K562 (cell line): ENCODE results near the gene NFKB2. TPM values are rescaled to one million over a fixed set of nuclear protein-coding genes. Genes with fewer than 3 reads are reported as not detected.

Source experiments
- ATAC-seq: fragments of 200-7000 bp; cut with Tn5 transposase; 3 replicates; pipeline ENCODE4 v1.9.1; 2020; ENCODE audit warnings: moderate library complexity
- BruUV-seq: library from RNA; stranded (reverse); fragments of 400-500 nt; replicated peaks from 2 replicates; lab custom pipeline; 2021; lab: Mats Ljungman, UMichigan
- CTCF ChIA-PET: fragments of 300-600 bp; formaldehyde crosslinking; extraction: SDS; loops from one replicate; lab custom pipeline; 2021; ENCODE audit warnings: low intra/inter-chr PET ratio; lab: Yijun Ruan, JAX
- POLR2A ChIA-PET: fragments of 300-600, 350-650 bp; sonication (Branson Sonifier 250); formaldehyde crosslinking; extraction: SDS; loops from one replicate; lab custom pipeline; 2021; ENCODE audit warnings: antibody characterized with exemption, inconsistent platforms; lab: Yijun Ruan, JAX
- DNase-seq, 4 experiments: peaks; one replicate each; pipeline versions ENCODE4 v3.0.0 to v3.0.0-alpha.2; 2011 to 2018; ENCODE audit warnings: low spot score in 3 of 4, mixed read lengths in 3 of 4; ENCODE audit errors: extremely low read depth in 1 of 4
- FAIRE-seq: peaks from 2 replicates; lab custom pipeline; 2011; peaks lifted over from hg19 to GRCh38; lab: Jason Lieb, UNC
- H2AFZ ChIP-seq: 2 replicates; pipeline ENCODE4 v1.6.0; 2011; ENCODE audit warnings: low read depth, low read length, control low read depth, inconsistent platforms
- H3K27ac ChIP-seq: fragments of 200-600 bp; 3 replicates; pipeline ENCODE4 v1.8.0; 2011; ENCODE audit warnings: low read depth, mild to moderate bottlenecking, control low read depth, inconsistent platforms, low read length, moderate library complexity, mixed read lengths; ENCODE audit errors: extremely low read depth
- H3K27me3 ChIP-seq, 2 experiments: fragments of 300-600 bp in 1 of 2; 2 replicates in 1 of 2; 3 replicates in 1 of 2; pipeline versions ENCODE4 v1.6.0 to v1.8.0; 2011; ENCODE audit warnings: inconsistent platforms in 2 of 2, low read length in 2 of 2, mild to moderate bottlenecking in 1 of 2, mixed read lengths in 1 of 2, moderate library complexity in 1 of 2; ENCODE audit not compliant: control insufficient read depth in 2 of 2, insufficient read depth in 2 of 2
- H3K36me3 ChIP-seq: fragments of 300-600 bp; 3 replicates; pipeline ENCODE4 v1.8.0; 2011; ENCODE audit warnings: mild to moderate bottlenecking, low read length, inconsistent platforms; ENCODE audit not compliant: control insufficient read depth, insufficient read depth
- H3K4me1 ChIP-seq, 2 experiments: fragments of 200-600 bp in 1 of 2; replicated peaks in 1 of 2; 2 replicates in 1 of 2; 3 replicates in 1 of 2; pipeline versions ENCODE4 v1.5.1 to v1.8.0; 2011; ENCODE audit warnings: inconsistent platforms in 2 of 2, low read length in 2 of 2, mild to moderate bottlenecking in 1 of 2, mixed read lengths in 1 of 2, moderate library complexity in 1 of 2; ENCODE audit not compliant: control insufficient read depth in 2 of 2, insufficient read depth in 2 of 2
- H3K4me2 ChIP-seq: 2 replicates; pipeline ENCODE4 v1.6.1; 2011; ENCODE audit warnings: low read length, control low read depth, inconsistent platforms, mixed read lengths; ENCODE audit not compliant: insufficient read depth
- H3K4me3 ChIP-seq: fragments of 200-600 bp; sonication (generic), shearing (Covaris generic); 2 replicates; pipeline ENCODE4 v1.5.1; 2016; ENCODE audit warnings: control low read depth, inconsistent platforms
- H3K79me2 ChIP-seq: fragments of 200-600 bp; 3 replicates; pipeline ENCODE4 v1.8.0; 2011; ENCODE audit warnings: low read length, inconsistent platforms; ENCODE audit not compliant: control insufficient read depth, insufficient read depth
- H3K9ac ChIP-seq, 2 experiments: 2 replicates each; pipeline versions ENCODE4 v1.6.0 to v1.6.1; 2011; ENCODE audit warnings: low read depth in 2 of 2, low read length in 2 of 2, control low read depth in 1 of 2, inconsistent platforms in 1 of 2, mild to moderate bottlenecking in 1 of 2, mixed read lengths in 1 of 2; ENCODE audit not compliant: insufficient read depth in 1 of 2
- H3K9me1 ChIP-seq: one replicate; pipeline ENCODE4 v1.6.0; 2011; ENCODE audit warnings: inconsistent platforms, mild to moderate bottlenecking, low read length, moderate library complexity; ENCODE audit not compliant: control insufficient read depth, insufficient read depth
- H3K9me3 ChIP-seq: replicated peaks from 2 replicates; pipeline ENCODE4 v1.5.1; 2011; ENCODE audit warnings: low read depth, low read length, inconsistent platforms; ENCODE audit not compliant: control insufficient read depth, insufficient read depth
- H4K20me1 ChIP-seq: replicated peaks from 2 replicates; pipeline ENCODE4 v1.6.1; 2011; ENCODE audit warnings: low read length, inconsistent platforms, mixed read lengths; ENCODE audit not compliant: control insufficient read depth, insufficient read depth
- CBX1 ChIP-seq: sonication (generic); IDR thresholded peaks from 2 replicates; pipeline ENCODE4 v1.6.1; 2016; ENCODE audit warnings: antibody characterized with exemption, low read depth, mild to moderate bottlenecking
- CHD1 ChIP-seq: fragments of 200-600 bp; sonication (generic); IDR thresholded peaks from one replicate; pipeline ENCODE4 v1.6.1; 2012; ENCODE audit warnings: mild to moderate bottlenecking, moderate library complexity, low read length, inconsistent platforms
- CREM ChIP-seq: IDR thresholded peaks from 2 replicates; pipeline ENCODE4 v1.6.1; 2014; ENCODE audit warnings: antibody characterized with exemption, low read depth
- ETV6 ChIP-seq, 3 experiments: fragments of 150-350 bp in 1 of 3; sonication (generic) in 1 of 3; formaldehyde crosslinking in 1 of 3; IDR thresholded peaks; 2 replicates each; pipeline versions ENCODE4 v1.6.1 to v1.8.0; 2014 to 2022; ENCODE audit warnings: borderline replicate concordance in 2 of 3, low read depth in 2 of 3, antibody characterized with exemption in 1 of 3, low read length in 1 of 3, mild to moderate bottlenecking in 1 of 3, missing genetic modification reagents in 1 of 3
- KLF16 ChIP-seq: IDR thresholded peaks from 2 replicates; pipeline ENCODE4 v1.6.1; 2016; ENCODE audit warnings: antibody characterized with exemption
- PRPF4 ChIP-seq: fragments of 200-400 bp; formaldehyde crosslinking; IDR thresholded peaks from one replicate; pipeline ENCODE4 v1.6.1; 2017; ENCODE audit warnings: low read length, low read depth, mild to moderate bottlenecking; ENCODE audit not compliant: insufficient read depth, poor library complexity, severe bottlenecking
- YY1 ChIP-seq, 3 experiments: IDR thresholded peaks; 2 replicates each; pipeline ENCODE4 v1.6.1; 2011; ENCODE audit warnings: low read length in 2 of 3, mild to moderate bottlenecking in 2 of 3, moderate library complexity in 2 of 3, borderline replicate concordance in 1 of 3, control low read depth in 1 of 3, low read depth in 1 of 3; ENCODE audit not compliant: insufficient read depth in 3 of 3, insufficient replicate concordance in 2 of 3, control insufficient read depth in 1 of 3, insufficient read length in 1 of 3; ENCODE audit errors: extremely low read depth in 1 of 3
- WGBS: fragments of 100-300 bp; shearing (Covaris generic); methylation state at CpG from one replicate; pipeline ENCODE4 v1.1.6; 2016; ENCODE audit warnings: low coverage, mixed read lengths; ENCODE audit not compliant: insufficient coverage; ENCODE audit errors: missing lambda C conversion rate; 5-methylcytosine and 5-hydroxymethylcytosine counted together
- in situ Hi-C: fragments of 300-500 bp; cut with MboI; formaldehyde crosslinking; loops from 4 replicates; pipeline ENCODE4 v1.15.0; 2018; ENCODE audit warnings: inconsistent platforms, mixed read lengths
- intact Hi-C: fragments of 100-400 bp; cut with micrococcal nuclease; formaldehyde crosslinking; loops from 2 replicates; pipeline ENCODE4 v1.14.2; 2022
- polyA plus RNA-seq, 8 experiments: library from polyadenylated mRNA; depleted of rRNA in 4 of 8; stranded (reverse) in 5 of 8; unstranded in 3 of 8; fragments of >200 nt; fragmentation: Nextera tagmentation in 2 of 8; fragmentation: Illumina TruSeq in 1 of 8; extraction: Ambion mirVana in 2 of 8; extraction: Trizol in 1 of 8; gene quantifications; 2 replicates each; pipeline versions ENCODE4 v1.2.1 to v1.2.3, GENCODE V29; 2011 to 2014; ENCODE audit warnings: inconsistent platforms in 1 of 8, missing spikeins in 1 of 8
- total RNA-seq, 7 experiments: library from RNA; depleted of rRNA in 6 of 7; stranded (reverse); fragments of >200 nt in 6 of 7; fragmentation: Illumina TruSeq in 2 of 7; extraction: Trizol in 2 of 7; gene quantifications; 2 replicates each; pipeline versions ENCODE4 v1.2.1 to v1.2.3, GENCODE V29; 2011 to 2021; ENCODE audit warnings: low replicate concordance in 1 of 7
- TF ChIP-seq, protein P1 (sequence below): conservative IDR thresholded peaks from 2 replicates; pipeline ENCODE4 v1.6.1; 2011; ENCODE audit warnings: low read depth, mild to moderate bottlenecking, low read length; ENCODE audit not compliant: control insufficient read depth
- TF ChIP-seq, protein P2 (sequence below): fragments of 450-650 bp; IDR thresholded peaks from 2 replicates; pipeline ENCODE4 v1.6.1; 2014; ENCODE audit warnings: low read depth, mild to moderate bottlenecking, moderate library complexity, borderline replicate concordance
- TF ChIP-seq, protein P3 (sequence below): sonication (generic); formaldehyde crosslinking; IDR thresholded peaks from 2 replicates; pipeline ENCODE4 v1.9.0; 2022; ENCODE audit warnings: mild to moderate bottlenecking, missing genetic modification reagents
- TF ChIP-seq, protein P4 (sequence below): fragments of 450-650 bp; formaldehyde crosslinking; IDR thresholded peaks from 2 replicates; pipeline ENCODE4 v1.4.0; 2020; ENCODE audit warnings: mild to moderate bottlenecking

The NFKB2 gene
- total and polyA plus RNA-seq, 9 of the 15 experiments (the other 6 are each of a cell fraction or from before 2014, with no cell fraction given): 0.07 to 20.3 (median 7.9) TPM

DNA sequence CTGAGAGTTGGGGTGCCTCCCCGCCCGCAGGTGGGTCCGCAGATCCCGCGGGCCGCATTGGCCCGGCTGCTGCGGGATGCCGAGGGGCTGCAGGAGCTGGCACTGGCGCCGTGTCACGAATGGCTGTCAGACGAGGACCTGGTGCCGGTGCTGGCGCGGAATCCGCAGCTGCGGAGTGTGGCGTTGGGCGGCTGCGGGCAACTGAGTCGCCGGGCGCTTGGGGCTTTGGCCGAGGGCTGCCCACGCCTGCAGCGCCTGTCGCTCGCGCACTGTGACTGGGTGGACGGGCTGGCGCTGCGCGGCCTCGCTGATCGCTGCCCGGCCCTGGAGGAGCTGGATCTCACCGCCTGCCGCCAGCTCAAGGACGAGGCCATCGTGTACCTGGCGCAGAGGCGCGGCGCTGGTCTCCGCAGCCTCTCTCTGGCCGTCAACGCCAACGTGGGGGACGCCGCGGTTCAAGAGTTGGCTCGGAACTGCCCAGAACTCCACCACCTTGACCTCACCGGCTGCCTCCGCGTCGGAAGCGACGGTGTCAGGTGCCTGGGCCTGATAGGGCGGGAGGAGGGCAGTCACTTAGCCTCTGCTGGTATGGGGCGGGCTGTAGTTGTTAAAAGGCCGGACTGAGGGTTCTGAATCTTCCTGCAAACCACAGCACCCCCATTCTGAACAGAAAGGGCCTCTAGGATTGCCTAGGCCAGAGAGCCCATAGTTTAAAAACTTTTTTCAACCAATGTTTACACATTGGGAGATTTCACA is 26.4 kb downstream of the NFKB2 start (continued):
- TF ChIP-seq, protein P1, sequence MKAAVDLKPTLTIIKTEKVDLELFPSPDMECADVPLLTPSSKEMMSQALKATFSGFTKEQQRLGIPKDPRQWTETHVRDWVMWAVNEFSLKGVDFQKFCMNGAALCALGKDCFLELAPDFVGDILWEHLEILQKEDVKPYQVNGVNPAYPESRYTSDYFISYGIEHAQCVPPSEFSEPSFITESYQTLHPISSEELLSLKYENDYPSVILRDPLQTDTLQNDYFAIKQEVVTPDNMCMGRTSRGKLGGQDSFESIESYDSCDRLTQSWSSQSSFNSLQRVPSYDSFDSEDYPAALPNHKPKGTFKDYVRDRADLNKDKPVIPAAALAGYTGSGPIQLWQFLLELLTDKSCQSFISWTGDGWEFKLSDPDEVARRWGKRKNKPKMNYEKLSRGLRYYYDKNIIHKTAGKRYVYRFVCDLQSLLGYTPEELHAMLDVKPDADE: 0 out of 2 replicates have a peak, but pooled peaks have one; percentile 13

DNA sequence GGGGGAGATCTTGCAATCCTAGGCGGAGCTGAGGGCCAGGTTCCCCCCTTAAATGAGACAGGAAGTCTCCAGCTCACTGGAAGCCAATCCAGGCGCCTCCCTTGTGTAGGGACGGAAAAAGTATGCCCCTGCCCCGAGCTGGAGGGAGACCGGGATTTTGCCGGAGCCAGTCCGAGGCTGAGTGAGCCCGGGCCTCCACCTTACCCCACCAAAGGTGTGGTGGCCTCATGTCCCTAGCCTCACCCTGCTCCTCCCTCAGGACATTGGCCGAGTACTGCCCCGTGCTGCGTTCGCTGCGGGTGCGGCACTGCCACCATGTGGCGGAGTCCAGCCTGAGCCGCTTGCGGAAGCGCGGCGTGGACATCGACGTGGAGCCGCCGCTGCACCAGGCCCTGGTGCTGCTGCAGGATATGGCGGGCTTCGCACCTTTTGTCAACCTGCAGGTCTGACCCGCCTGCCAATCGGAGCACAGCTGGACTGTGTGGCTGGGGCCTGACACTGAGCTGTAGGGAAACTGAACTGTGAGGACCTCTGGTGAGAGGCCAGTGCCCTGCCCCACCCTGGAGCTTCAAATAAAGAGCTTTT is 27.1 kb downstream of the NFKB2 start:
- H3K36me3 ChIP-seq: peaks cover 17% of the 10 kb centered on the region; the same call in 2 of the 3 replicates
- CTCF ChIA-PET: interaction anchor here (0.6 to 1.1 kb wide), 2 partner anchors 29 to 163 kb away, joined by 3 to 4 read pairs; no protein-coding TSS in a partner anchor
- TF ChIP-seq CHD1: no peak
- TF ChIP-seq ETV6 (IDR thresholded peaks at IDR 0.05; ENCODE audit: borderline replicate concordance in 1 of 2, low read depth in 2 of 2, low read length in 1 of 2): peak in 1 of 2 experiments; percentile 68; a peak in 1 of 4 replicates
- no peak for TF ChIP-seq ETV6 (CRISPR knock-in tag; IDR thresholded peaks at IDR 0.05; ENCODE audit: borderline replicate concordance)
- TF ChIP-seq CREM: peak; percentile 81
- TF ChIP-seq PRPF4: no peak
- TF ChIP-seq, protein P2, sequence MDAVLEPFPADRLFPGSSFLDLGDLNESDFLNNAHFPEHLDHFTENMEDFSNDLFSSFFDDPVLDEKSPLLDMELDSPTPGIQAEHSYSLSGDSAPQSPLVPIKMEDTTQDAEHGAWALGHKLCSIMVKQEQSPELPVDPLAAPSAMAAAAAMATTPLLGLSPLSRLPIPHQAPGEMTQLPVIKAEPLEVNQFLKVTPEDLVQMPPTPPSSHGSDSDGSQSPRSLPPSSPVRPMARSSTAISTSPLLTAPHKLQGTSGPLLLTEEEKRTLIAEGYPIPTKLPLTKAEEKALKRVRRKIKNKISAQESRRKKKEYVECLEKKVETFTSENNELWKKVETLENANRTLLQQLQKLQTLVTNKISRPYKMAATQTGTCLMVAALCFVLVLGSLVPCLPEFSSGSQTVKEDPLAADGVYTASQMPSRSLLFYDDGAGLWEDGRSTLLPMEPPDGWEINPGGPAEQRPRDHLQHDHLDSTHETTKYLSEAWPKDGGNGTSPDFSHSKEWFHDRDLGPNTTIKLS: peak; percentile 78; the same call in 1 of the 2 replicates
- TF ChIP-seq, protein P3, sequence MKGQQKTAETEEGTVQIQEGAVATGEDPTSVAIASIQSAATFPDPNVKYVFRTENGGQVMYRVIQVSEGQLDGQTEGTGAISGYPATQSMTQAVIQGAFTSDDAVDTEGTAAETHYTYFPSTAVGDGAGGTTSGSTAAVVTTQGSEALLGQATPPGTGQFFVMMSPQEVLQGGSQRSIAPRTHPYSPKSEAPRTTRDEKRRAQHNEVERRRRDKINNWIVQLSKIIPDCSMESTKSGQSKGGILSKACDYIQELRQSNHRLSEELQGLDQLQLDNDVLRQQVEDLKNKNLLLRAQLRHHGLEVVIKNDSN: peak; percentile 85
- TF ChIP-seq KLF16: no peak
- TF ChIP-seq, protein P4, sequence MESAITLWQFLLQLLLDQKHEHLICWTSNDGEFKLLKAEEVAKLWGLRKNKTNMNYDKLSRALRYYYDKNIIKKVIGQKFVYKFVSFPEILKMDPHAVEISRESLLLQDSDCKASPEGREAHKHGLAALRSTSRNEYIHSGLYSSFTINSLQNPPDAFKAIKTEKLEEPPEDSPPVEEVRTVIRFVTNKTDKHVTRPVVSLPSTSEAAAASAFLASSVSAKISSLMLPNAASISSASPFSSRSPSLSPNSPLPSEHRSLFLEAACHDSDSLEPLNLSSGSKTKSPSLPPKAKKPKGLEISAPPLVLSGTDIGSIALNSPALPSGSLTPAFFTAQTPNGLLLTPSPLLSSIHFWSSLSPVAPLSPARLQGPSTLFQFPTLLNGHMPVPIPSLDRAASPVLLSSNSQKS (CRISPR knock-in tag): no peak
- peak; percentile 63; the same call in 1 of the 2 replicates for TF ChIP-seq CBX1
- TF ChIP-seq YY1 (IDR thresholded peaks at IDR 0.05; ENCODE audit: borderline replicate concordance in 1 of 3, control insufficient read depth in 1 of 3, extremely low read depth in 1 of 3, insufficient read depth in 3 of 3, insufficient read length in 1 of 3, insufficient replicate concordance in 2 of 3, low read depth in 1 of 3, low read length in 2 of 3): peak in 2 of 3 experiments; percentile 66 to 78

More for the DNA sequence above, 27.1 kb downstream of the NFKB2 start:
- POLR2A ChIA-PET: interaction anchor here (0.6 to 5.3 kb wide), 12 partner anchors 9 to 1740 kb away, joined by 3 to 34 read pairs (median 4); partner anchors contain the start of genes CUEDC2 and PITX3
- ATAC-seq (peak; percentile 79), FAIRE-seq (peak; percentile 87), DNase-seq (peak; percentile 64 to 89 (median 70))
- no peaks in the 10 kb centered on the region for H3K27me3 ChIP-seq
- under 1% methylated on average over 24 of the region's 28 CpGs for WGBS
- H3K9ac ChIP-seq: peak overlapping the region; percentile 65 to 96
- intact Hi-C loops (loop anchor here (1.0 to 5.0 kb wide), 2 partner anchors 40 to 57 kb away; no protein-coding TSS in a partner anchor), in situ Hi-C loops (no loop called here)
- peak overlapping the region; percentile 80 for H3K27ac ChIP-seq
- peak overlapping the region; percentile 93 for H3K4me3 ChIP-seq
- peak overlapping the region; percentile 87 for H2AFZ ChIP-seq
- H3K4me2 ChIP-seq: peak overlapping the region; percentile 74
- H3K4me1 ChIP-seq: peaks cover 12 to 53% of the 10 kb centered on the region in 2 experiments; a peak in 4 of 5 replicates
- H3K9me1 ChIP-seq: no peaks in the 10 kb centered on the region
- H3K9me3 ChIP-seq: no peaks in the 10 kb centered on the region
- H4K20me1 ChIP-seq: no peaks in the 10 kb centered on the region
- peaks cover 25% of the 10 kb centered on the region for H3K79me2 ChIP-seq
- BruUV-seq: no TSS peak
